Gastrocnemius medialis (tissue), 4 donors: Measurements from ENCODE around the gene PARP1.

Source experiments
- CTCF ChIP-seq, 5 experiments: fragments of 450-650 bp in 3 of 5; fragments of 200-600 bp in 2 of 5; sonication (generic) in 2 of 5; IDR thresholded peaks in 4 of 5; conservative IDR thresholded peaks in 1 of 5; 1 replicate in 4 of 5; 2 replicates in 1 of 5; pipeline ENCODE4 v1.5.1; 2016 to 2019; ENCODE audit warnings: antibody characterized with exemption in 5 of 5, mild to moderate bottlenecking in 3 of 5, moderate library complexity in 3 of 5
- POLR2A ChIP-seq, 2 donors: fragments of 450-650 bp; IDR thresholded peaks; one replicate each; pipeline ENCODE4 v1.6.1; 2017; ENCODE audit warnings: antibody characterized with exemption in 2 of 2, mild to moderate bottlenecking in 2 of 2, moderate library complexity in 2 of 2

GRCh38 chr1:226447932-226448665, 40.2 kb upstream of the PARP1 start:
- TF ChIP-seq CTCF (IDR thresholded peaks at IDR 0.05 in 4 of 5, conservative IDR thresholded peaks at IDR 0.05 in 1 of 5) (no peak), POLR2A (IDR thresholded peaks at IDR 0.05) (no peak)
